ENCODE data around the gene ZFYVE1.
A peak's percentile ranks its signal among the peaks of the same experiment; 100 is the strongest.
"Not testable (repeated sequence)": the region's sequence is repeated elsewhere in the genome, so short reads cannot be mapped to it uniquely, and the experiment has no call there.

The ZFYVE1 gene

DNA sequence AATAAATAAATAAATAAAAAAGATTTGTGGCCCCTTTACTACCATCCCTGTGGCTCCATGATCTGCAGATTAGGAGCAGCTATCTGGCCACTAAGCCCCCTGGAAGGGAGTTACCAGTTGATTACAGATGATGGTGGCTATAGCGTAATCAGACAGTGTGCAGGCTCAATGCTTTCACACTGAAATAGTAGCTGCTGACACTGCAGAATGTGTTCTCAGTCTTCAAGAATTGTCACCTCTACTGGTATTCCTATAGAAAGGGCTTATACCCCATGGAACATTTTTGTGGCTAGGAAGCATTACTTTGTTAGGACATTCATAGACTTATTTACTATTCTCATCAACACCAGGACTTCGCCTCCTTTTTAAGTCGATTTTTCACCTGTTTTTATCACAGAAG, 69.7 kb downstream of the ZFYVE1 start:
- DNase-seq (ENCODE audit: low read depth), result no peak

DNA sequence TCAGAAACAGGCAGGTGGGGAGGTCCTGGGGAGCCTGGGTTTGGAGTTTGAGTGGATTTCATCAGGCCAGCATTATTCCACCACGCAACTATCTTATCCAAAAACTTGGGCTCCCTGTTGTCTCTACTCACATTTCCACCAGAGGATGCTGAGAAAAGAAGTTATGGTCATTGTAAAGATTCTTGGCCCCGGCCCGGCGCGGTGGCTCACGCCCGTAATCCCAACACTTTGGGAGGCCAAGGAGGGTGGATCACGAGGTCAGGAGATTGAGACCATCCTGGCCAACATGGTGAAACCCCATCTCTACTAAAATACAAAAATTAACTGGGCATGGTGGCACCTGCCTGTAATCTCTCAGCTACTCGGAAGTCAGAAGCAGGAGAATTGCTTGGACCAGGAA, 70.2 kb downstream of the ZFYVE1 start:
- DNase-seq (ENCODE audit: low read depth), result not testable (repeated sequence)

DNA sequence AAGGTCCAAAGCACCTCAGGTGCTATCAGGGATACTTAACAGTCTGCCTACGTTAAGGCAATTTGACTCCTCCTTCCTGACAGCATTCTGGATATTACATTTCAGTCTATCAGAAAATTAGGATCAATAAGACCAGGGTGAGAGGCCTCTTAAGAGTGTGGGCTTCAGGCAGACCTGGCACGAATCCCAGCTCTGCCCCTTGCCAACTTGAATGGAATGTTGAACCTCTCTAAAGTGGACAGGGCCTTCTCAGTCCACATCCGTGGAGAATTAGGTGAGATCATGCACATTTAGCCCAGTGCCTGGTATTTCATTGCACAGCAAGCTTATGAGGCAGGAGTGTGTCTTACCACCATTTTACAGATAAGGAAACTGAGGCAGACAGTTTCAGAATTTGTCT, 74.7 kb downstream of the ZFYVE1 start:
- no peak for DNase-seq (ENCODE audit: low read depth)

DNA sequence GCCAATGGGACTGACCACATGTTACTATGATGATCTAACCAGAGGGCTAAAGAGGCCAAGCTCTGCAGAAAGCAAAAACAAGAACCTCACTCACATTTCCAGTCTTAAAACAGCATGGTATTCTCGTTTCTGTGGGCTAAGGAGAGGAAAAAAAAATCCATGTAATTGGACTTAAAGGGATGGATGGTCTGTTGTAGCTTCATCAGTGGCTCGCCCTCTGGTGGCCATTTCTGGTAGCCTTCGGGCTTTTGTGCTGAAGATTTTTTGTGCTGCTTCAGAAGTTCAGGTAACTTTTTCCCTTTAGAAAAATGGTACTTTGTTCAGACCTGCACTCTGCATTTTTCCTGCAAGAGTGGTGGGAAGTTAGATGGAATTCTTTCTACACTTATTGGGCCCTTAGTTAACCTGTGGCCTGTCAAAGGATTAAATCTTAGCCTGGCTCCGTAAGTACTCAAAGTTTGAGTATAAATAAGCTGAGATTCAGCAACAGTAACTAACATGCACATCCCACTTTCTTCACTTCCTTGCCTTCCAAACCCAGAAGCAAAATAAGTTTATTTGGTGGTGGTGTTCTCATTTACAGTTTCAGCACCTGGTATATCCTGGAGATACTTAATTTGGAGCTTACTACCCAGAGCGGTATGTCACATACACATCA, 78.3 kb downstream of the ZFYVE1 start:
- DNase-seq (ENCODE audit: low read depth), result peak; percentile 52

DNA sequence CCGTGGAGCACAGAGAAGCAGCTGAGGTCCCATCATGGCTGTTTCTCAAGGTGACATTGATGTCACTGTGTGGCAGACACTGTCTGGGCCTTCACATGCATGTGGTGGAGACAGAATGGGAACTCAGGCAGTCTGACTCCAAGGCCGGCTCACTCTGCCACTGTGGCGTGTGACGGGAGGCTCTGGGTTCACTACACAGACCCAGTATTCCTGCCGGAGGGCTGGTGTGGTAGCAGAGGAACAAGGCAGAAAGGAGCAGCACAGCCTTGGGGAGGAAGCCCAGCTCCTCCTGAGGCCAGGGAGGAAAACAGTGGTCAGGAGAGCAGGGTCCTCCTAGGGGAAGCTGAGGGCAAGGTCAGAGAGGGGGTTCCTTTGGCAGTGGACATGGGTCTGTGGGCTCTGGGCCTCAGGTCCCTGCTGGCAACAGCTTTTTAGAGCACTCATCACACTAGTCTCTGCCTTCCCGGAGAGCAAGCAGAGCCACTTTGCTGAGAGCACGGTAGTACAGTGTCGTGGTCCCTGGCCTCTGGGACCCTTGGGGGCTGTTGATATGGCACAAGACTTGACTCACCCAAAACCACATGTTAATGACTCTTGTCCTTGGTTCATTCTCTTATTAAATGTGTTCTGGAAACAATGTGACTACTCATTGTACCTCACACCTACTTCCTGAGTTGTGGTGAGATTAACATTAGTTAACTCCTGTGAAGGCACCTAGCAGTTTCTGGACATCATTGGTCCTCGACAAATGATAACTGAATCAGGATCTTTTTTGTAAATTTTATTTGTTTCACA, 79.3 kb downstream of the ZFYVE1 start:
- DNase-seq (ENCODE audit: low read depth), result no peak

DNA sequence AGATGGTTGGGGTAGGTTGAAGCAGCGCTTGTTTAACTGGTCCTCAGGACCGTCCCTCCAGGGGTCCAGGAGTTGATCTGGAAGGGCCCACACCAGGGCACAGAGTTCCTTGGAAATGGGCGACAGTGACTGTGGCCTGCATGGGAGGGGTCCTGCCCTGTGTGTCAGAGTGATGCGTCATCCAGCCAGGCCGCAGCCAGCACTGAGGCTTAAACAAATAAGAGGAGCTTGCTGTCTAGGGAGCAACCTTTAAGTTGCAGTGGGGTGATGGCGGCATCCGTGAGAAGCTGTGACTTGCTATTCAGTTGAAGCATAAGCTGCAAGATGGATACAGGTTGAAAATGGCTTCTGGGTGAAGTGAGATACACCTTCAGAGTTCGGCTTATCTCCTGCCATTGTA, 80.4 kb downstream of the ZFYVE1 start:
- no peak for DNase-seq (ENCODE audit: low read depth)

DNA sequence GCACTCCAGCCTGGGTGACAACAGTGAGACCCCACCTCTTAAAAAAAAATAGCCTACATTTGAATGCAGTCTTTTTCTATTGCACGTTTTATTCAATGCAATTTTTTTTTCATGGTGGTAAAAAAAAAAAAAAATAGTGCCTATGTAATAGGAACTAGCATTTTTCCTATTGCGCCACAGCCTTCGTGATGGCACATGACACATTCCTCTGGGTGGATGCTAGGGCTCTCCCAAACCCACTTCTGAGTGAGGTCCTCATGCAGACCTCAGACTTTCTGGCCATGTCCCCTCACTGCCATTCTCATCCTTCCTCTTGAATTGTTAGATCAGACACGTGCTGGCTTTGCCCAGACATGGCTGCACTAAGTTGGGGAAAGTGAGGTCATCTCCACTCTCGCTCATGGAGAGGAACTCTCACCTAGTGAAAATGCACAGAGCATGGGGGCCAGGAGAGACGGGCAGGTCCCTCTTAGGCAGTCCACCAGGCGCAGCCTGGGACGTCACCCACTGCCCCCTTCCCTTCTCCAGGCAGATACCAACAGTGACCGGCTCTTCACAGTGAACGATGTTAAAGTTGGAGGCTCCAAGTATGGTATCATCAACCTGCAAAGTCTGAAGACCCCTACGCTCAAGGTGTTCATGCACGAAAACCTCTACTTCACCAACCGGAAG, 81.4 kb downstream of the ZFYVE1 start:
- DNase-seq (ENCODE audit: low read depth), result no peak

DNA sequence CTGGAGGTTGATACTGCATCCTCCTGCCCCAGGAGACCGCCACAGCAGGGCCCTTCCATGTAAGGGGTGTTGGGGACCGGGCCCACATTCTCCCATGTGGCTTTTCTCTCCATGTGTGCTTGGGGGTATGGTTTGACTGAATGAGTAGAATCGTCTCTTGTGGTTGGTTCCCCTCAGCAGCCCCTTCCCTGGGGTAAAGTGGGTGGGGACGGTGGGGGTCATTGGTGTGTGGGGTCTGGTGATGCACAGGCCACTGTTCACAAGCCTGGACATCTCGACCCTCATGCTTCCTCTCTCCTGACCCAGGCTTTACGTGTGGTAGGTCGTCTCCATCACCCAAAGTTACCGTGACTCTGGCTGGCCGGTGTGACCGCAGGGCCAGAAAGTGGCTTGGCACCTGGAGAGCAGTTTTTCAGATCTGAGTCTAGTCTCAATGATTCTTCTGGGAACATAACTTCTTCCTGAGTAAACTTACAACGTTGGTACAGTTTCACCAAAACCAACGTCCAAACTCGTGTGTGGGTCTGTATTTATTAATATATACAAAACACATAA, 83.0 kb downstream of the ZFYVE1 start:
- DNase-seq (ENCODE audit: low read depth), result no peak

DNA sequence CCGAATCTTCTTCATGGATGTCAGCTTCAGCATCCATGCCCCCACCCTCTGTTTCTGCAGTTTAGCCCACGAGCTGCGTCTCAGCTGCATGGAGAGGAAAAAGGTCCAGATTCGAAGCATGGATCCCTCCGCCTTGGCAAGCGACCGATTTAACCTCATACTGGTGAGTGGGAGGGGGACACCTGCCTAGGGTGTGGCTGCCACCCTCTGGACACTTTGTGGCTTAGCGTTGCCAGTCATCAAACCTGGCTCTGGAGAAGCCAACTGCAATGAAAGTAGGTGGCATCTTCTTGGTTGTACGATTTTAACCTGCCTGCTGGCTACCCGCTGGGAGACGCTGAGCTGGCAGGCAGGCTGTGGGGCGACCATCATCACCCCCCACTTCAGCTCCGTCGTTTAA, 84.0 kb downstream of the ZFYVE1 start:
- no peak for DNase-seq (ENCODE audit: low read depth)

DNA sequence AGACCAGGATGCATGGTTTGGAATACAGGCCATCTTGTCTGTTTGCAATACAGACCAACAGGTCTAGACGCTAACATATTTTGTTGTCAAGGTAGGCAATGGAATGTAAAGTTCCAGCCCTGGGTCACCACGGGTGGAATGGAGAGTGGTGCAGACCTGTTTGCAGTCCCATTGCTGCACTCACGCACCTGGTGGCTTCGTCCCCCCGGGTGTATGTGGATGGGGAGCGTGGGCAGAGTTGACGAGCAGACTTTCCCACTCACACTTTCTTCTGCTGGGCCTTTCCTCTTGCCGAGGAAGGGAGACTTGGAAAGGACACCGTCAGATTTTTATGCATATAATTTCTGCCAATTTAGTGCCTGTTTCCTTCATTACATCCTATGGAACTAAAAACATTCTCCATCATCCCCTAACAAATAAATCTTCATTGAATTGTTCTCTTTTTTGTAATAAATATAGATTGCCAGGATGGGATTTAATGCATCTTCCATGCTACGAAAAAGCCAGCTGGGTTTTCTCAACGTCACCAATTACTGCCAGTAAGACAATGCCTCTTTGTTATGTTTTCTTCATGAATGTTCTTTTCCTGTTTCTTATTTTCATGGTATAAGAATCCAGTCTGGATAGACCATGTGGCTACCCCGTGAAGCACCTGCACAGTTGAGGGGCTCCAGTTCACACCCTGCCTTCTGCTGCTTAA, 85.5 kb downstream of the ZFYVE1 start:
- DNase-seq (ENCODE audit: low read depth), result no peak

DNA sequence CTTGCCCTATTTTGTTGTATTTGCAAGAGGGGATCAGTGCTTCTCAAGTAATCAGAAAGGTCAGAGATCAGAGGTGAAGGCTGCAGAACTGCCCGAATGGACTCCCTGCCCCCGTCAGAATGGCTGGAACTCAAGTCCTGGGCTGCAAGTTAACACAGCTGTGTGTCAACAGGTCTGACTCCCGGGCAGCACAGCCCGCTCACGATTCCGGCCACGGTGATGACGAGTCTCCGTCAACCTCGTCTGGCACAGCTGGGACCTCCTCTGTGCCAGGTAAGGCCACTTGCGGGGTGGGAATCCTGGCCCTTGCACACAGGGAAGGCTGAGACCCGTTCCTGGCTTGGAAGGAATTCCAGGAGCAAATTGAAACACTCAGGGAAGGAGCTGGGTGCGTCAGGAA, 87.3 kb downstream of the ZFYVE1 start:
- no peak for DNase-seq (ENCODE audit: low read depth)

DNA sequence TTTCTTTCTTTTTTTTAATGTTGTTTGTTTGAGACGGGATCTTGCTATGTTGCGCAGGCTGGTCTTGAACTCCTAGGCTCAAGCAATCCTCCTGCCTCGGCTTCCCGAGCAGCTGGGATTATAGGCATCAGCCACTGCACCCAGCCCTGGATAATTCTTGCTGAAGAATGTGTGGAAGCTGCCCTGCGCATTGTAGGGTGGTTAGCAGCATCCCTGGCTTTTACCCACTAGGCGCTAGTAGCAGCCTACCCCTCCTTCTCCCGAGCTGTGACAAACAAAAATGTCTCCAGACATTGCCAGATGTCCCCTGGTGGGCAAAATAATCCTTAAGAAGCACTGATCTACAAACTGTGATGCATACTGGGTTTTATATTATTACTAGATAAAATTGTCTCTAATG, 94.0 kb downstream of the ZFYVE1 start:
- DNase-seq (ENCODE audit: low read depth), result no peak

DNA sequence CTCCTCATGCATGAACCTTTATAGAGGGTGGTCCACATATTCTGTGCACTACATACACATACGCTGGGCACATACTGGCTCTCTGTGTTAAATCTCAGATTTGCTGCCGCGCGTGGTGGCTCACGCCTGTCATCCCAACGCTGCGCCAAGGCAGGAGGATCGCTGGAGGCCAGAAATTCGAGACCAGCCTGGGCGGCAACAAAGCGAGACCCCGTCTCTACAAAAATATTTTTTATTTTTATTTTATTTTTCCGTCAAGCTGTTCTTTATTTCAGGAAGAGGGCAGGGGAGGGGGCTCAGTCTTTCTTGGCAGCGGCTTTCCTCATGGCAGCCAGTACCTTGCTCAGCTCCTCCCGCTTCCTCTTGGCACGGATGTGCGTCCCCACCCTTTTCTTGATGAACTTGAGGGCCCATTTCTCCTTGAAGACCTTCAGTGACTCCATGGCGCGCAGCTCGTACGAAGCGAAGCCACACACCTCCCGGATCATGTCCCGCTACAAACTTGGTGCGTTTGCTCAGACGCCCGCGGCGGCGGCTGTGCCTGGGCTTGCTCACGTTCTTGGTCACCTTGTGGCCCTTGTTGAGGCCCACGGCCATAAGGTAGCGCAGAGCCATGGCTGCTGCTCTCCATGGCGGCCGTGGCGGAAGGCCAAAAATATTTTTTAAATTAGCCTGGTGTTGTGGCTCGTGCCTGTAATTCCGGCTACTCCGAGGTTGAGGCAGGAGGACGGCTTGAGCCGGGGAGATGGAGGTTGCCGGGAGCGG, 97.4 kb downstream of the ZFYVE1 start:
- DNase-seq (ENCODE audit: low read depth), result no peak

DNA sequence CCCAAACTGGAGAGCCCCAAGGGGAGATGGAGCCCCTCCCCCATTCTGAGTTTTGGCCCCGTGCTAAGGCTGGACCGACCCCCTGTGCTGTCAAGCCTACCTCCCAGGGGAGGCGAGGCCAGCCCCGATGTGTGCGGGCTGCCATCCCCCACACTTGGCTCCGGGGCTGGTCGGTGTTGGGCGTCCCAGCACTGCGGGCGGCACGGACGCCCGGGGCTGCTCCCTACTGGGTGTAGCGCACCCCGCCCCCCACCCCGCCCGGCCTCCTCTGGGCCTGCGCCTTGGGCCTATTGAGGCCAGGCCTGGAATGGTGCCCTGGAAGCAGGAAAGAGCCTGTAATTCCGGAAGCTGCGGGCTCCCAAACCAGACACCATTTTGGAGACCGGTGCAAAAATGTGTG, 98.0 kb downstream of the ZFYVE1 start:
- no peak for DNase-seq (ENCODE audit: low read depth)

DNA sequence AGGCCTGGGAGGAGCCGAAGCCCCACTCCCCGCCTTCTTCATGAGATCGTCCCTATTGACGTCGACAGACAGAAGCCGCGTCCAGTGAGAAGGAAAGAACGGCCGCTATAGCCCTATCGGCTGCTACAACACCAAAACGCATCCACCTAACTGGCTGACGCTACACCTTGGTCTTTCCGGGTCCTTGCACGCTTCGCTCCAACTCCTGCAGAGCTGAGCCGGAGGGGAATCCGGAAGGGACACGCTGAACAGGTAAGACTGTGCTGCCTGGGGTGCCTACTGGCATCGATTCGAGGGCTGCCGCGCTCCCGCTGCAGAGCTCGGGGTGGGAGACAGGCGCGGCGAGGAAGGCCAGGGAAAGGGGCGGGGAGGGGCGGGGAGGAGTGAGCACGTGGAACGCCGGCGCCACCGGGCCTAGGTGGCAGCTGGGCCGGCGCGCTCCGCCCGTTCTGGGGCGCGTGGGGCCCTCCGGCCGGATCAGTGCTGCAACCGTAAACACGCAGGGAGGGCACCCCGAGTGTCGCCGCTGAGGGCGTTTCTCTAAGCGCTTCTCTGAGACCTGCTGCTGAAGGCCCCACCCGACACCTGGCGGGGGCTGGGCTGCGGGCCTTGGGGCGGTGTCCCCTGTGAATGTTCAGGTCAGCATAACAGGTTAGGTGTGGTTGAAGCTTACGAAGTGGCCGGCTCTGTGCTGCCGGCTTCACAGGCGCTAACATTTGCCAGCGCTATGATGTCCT, 100.4 kb downstream of the ZFYVE1 start, which contains the start of gene DCAF4:
TSS of gene DCAF4 (plus strand) at position 173 of the 737 bp plus-strand sequence. CDS start 11,515 bp downstream, outside the sequence.
- peak; percentile 98 for DNase-seq (ENCODE audit: low read depth)

DNA sequence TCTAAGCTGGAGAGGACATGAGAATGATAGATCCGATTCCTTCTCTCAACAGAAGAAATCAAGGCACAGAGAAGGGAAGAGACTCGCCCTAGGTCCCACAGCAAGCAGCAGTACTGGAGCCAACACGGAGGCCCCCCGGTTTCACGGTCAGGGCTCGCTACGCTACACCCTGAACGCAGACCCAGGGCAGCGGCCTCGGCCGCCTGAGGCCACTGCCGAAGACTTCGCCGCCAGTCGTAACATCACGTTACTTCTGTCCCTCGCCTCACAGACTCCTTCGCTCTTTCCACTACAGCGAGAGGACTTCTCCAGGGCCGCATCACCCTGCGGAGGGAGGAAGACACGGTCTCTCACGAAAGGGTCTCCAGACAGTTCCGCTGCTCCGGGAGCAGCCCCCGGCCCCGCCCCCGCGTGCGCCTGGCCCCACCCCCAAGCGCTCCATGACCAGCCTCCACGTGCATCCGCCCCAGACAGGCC, 101.1 kb downstream of the ZFYVE1 start:
- DNase-seq (ENCODE audit: low read depth), result no peak

DNA sequence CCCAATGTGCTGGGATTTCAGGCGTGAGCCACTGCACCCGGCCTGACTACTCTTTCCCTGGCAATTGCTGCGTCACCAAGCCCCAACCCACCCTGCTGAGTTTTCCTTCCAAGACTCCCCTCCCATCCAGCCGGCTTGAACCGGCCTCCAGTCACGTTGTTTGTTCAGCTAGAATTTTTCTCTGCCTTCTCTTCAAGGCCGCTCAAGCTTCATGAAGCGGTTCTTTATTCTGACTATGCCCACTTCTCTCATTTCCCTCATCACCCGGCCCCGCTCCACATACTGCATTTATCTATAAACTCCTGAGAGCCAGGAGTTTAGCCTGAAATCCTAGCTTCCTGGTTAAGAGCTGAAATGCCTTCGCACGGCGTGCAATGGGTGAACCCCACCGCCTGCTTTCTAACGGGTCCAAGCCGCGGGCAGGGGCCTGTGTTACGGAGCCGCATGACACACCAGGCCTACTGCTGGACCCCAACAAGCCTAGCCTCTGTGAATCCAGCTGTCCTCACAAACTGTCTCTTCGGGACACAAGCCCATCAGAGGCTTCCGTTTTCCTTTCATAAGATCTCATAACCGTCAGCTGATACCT, 101.6 kb downstream of the ZFYVE1 start:
- no peak for DNase-seq (ENCODE audit: low read depth)

DNA sequence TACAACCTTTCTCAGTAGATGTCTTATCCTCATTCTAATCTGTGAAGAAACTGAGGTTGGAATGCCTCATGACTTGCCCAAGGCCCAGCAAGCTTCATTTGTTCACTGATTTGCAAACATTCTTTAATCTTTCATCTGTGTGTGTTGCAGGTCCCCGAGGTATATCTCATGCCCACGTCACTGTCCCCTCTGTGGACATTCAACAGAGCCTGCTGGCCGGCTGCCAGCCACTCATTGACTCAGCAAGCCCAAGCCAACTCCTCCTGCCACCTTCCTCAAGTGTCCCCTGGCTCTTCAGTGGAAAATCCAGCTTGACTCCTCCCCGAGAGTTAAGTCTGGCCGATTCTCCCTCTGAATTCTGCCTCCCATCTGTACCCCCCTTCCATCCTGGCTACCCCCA, 102.6 kb downstream of the ZFYVE1 start:
- no peak for DNase-seq (ENCODE audit: low read depth)

DNA sequence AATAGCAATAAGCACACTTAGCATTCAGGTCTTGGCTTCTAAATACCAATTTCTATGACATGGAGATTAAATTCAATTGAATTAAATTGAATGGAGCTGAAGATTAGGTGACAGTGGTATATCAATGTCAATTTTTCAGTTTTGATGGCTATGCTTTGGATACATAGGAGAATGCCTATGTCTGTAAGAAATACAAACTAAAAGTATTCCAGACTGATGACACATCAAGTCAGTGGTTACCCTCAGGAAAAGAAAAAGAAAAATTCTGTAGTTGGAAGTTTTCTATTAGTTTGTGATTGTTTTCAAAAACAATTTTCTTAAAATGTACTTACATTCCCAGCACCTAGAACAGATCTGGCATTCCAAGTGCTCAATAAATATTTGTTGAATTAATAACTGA, 105.5 kb downstream of the ZFYVE1 start:
- no peak for DNase-seq (ENCODE audit: low read depth)

DNA sequence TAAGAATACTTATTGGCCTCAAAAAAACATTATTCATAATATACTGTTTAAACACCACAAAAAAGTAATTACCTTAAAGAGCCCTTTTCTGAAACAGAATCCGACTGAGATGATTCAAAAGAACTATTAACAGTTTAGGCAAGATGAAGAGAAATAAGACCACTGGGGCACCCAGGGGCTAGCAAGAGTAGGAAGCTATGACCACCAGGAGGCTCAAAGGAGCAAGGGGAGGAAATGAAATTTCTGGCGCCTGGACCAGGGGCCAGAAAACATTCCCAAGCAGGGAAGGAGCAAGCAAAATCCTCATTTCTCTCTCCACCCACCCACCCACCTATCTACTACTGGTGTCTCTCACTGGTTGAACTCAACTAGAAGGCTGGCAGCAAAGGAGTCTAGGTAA, 106.9 kb downstream of the ZFYVE1 start:
- no peak for DNase-seq (ENCODE audit: low read depth)

Data from fibroblast of gingiva (primary cell).